ENCODE results near the gene DCST1.

The DCST1 gene

GRCh38 chr1:155018617-155019348, 14.8 kb upstream of the DCST1 start:
- no peak for TF ChIP-seq CTCF (IDR thresholded peaks at IDR 0.05)

- no peak for TF ChIP-seq CTCF (IDR thresholded peaks at IDR 0.05)
These were observed 14.0 kb upstream of the DCST1 start for GRCh38 chr1:155019377-155020245.

GRCh38 chr1:155022136-155022926, 11.3 kb upstream of the DCST1 start:
- TF ChIP-seq CTCF (IDR thresholded peaks at IDR 0.05), result no peak

- no peak for TF ChIP-seq CTCF (IDR thresholded peaks at IDR 0.05)
These were observed 10.7 kb upstream of the DCST1 start for GRCh38 chr1:155022927-155023236.

- TF ChIP-seq CTCF (IDR thresholded peaks at IDR 0.05), result no peak
These were observed 10.0 kb upstream of the DCST1 start for GRCh38 chr1:155023627-155024026.

- no peak for TF ChIP-seq CTCF (IDR thresholded peaks at IDR 0.05)
These were observed 9.3 kb upstream of the DCST1 start for GRCh38 chr1:155024315-155024714.

- no peak for TF ChIP-seq CTCF (IDR thresholded peaks at IDR 0.05)
These were observed 7.5 kb upstream of the DCST1 start for GRCh38 chr1:155026154-155026553.

Data from LNCAP (cell line).